ENCODE results near the gene PACS2.

The PACS2 gene

GRCh38 chr14:105385322-105385637, 70.7 kb downstream of the PACS2 start:
- no peak overlapping the region for H3K4me3 ChIP-seq (ENCODE audit: low read length)
- TF ChIP-seq CTCF (conservative IDR thresholded peaks at IDR 0.05; ENCODE audit: low read depth, low read length) = no peak
- no peak for DNase-seq (ENCODE audit: low read depth)

GRCh38 chr14:105385698-105386365, 71.3 kb downstream of the PACS2 start:
- DNase-seq (ENCODE audit: low read depth) = no peak
- H3K4me3 ChIP-seq (ENCODE audit: low read length) = no peak overlapping the region
- no peak for TF ChIP-seq CTCF (conservative IDR thresholded peaks at IDR 0.05; ENCODE audit: low read depth, low read length)

GRCh38 chr14:105386581-105387529, 72.3 kb downstream of the PACS2 start:
- no peak for DNase-seq (ENCODE audit: low read depth)
- H3K4me3 ChIP-seq (ENCODE audit: low read length) = no peak overlapping the region
- TF ChIP-seq CTCF (conservative IDR thresholded peaks at IDR 0.05; ENCODE audit: low read depth, low read length) = no peak

GRCh38 chr14:105387530-105387922, 73.0 kb downstream of the PACS2 start:
- no peak for DNase-seq (ENCODE audit: low read depth)
- H3K4me3 ChIP-seq (ENCODE audit: low read length) = no peak overlapping the region
- no peak for TF ChIP-seq CTCF (conservative IDR thresholded peaks at IDR 0.05; ENCODE audit: low read depth, low read length)

- no peak for TF ChIP-seq CTCF (conservative IDR thresholded peaks at IDR 0.05; ENCODE audit: low read depth, low read length)
- H3K4me3 ChIP-seq (ENCODE audit: low read length) = no peak overlapping the region
- no peak for DNase-seq (ENCODE audit: low read depth)
Measured at GRCh38 chr14:105388110-105388951, 73.8 kb downstream of the PACS2 start.

GRCh38 chr14:105388976-105389375, 74.4 kb downstream of the PACS2 start:
- H3K4me3 ChIP-seq (ENCODE audit: low read length) = no peak overlapping the region
- no peak for DNase-seq (ENCODE audit: low read depth)
- TF ChIP-seq CTCF (conservative IDR thresholded peaks at IDR 0.05; ENCODE audit: low read depth, low read length) = no peak

Data from retinal pigment epithelial cell (primary cell).